NCI-H526 treated with DMSO at 0.1 percent for 48 hours (cell line): ENCODE data around the gene TXNRD1.
"Not testable (repeated sequence)": the region's sequence is repeated elsewhere in the genome, so short reads cannot be mapped to it uniquely, and the experiment has no call there.

Source experiments
- DNase-seq: peaks from one replicate; lab custom pipeline; 2025; lab: John Stamatoyannopoulos, UW

The TXNRD1 gene

DNA sequence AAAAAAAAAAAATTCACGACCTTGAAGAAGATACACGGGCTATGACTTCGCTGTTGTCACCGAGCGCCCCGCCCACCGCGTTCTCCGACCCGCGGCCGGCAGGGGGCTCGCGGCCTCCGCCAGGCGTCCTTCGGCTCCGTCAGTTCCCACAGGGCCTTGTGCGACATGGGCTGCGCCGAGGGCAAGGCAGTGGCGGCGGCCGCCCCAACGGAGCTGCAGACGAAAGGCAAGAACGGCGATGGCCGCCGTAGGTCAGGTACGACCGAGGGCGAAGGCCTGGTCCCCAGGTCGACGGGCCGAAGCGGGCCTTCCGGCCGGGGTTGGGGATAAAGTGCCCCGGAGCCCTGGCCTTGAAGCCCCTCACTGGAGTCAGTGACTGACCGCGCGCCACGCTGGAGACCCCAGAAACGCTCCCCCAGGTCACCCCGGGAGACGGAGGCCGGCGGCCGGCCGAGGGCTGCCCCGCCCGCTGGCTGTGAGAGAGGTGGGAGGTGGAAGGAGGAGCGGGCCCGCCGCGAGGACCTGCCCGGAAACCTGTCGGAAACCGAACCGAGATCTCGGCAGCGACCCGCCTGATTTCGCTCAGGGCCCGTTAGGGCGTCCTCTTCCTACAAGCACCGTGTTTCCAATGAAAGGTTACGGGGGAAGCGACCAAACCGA lies at the start of gene TXNRD1:
TXNRD1 (plus strand) TSS at position 142 of the 660 bp plus-strand sequence; CDS start at position 166, 24 bp downstream.
- peak; percentile 65 for DNase-seq

DNA sequence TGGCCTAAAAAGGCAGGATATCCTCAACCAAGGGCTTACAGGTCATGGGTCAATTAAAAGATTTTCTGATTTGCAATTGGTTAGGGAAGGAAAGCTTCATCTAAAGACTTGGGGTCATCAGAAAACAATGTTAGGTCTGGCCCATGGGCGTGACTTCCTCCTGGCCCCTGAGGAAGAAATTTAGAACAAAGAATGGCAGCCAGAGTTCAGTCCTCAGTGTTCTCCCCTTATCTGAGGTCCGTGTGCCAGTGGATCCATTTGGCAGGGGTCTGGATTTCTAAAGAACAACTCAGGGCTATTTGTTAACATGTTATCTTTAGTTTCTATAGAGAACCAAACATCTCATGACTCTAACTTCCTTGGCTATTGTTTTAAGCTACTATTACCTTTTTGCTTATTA lies 49.8 kb upstream of the TXNRD1 start:
- no peak for DNase-seq

DNA sequence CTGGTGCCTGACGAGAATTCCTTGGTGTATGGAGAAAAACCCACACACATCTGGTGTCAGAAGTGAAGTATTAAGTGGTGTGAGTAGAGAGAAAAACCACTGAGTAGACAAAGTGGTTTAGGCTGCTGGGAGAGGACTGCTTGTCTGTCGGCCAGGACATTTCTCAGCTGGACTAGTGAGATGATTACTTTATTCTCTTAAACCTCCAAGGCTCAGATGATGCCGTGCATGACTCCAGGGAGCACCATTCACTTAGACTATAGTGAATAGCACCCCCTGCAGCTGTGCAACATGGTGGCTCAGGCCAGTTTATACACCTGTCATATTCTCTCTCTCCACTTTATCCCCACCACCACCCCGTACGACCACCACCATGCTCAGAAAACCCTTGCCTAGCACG lies 49.1 kb upstream of the TXNRD1 start:
- no peak for DNase-seq

DNA sequence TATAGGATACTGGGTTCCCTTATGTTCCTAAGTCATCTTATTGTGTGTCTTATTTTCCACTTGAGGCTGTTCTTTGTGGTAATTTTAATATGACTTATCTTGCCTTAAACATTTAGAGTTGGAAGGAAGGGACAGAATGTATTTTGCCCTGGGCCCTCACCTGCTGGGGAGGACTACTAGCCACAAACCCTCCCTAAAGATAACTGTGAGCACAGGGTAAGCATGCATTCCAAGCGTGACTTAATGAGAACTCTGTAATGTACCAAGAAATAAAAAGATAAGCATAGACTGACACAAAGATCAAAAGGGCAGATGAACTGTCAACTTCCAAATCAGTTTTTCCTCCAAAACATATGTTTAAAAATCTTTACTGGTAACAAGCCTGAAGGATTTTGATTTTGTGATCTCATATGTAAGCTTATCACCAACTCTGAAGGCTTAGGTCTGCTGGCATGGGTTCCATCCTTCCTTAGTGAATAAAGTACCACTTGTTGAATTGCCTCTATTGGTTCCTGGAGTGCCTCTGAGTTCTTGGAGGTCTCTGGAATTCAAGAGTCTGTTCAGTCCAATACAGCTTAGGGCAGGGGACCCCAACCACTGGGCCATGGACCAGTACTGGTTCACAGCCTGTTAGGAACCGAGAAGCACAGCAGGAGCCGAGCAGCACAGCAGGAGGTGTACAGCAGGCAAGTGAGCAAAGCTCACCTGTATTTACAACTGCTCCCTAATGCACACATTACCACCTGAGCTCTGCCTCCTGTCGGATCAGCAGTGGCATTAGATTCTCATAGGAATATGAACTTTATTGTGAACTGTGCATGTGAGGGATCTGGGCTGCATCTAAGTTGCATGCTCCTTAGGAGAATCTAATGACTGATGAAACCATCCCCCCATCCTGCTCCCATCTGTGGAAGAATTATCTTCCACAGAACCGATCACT lies 47.8 kb upstream of the TXNRD1 start:
- no peak for DNase-seq

DNA sequence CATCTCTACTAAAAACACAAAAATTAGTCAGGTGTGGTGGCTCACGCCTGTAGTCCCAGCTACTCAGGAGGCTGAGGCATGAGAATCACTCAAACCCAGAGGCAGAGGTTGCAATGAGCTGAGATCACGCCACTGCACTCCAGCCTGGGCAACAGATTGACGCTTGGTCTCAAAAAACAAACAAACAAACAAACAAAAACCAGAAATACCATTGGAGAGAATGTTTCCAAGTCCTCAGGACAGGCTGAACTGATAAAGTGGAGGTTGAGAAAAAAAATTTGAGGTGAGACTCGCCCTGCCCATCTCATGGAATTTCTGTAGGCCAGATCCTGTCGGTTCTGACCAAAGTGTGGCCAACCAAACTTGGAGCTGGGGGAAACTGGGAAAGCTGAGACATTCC lies 47.0 kb upstream of the TXNRD1 start:
- DNase-seq, result no peak

DNA sequence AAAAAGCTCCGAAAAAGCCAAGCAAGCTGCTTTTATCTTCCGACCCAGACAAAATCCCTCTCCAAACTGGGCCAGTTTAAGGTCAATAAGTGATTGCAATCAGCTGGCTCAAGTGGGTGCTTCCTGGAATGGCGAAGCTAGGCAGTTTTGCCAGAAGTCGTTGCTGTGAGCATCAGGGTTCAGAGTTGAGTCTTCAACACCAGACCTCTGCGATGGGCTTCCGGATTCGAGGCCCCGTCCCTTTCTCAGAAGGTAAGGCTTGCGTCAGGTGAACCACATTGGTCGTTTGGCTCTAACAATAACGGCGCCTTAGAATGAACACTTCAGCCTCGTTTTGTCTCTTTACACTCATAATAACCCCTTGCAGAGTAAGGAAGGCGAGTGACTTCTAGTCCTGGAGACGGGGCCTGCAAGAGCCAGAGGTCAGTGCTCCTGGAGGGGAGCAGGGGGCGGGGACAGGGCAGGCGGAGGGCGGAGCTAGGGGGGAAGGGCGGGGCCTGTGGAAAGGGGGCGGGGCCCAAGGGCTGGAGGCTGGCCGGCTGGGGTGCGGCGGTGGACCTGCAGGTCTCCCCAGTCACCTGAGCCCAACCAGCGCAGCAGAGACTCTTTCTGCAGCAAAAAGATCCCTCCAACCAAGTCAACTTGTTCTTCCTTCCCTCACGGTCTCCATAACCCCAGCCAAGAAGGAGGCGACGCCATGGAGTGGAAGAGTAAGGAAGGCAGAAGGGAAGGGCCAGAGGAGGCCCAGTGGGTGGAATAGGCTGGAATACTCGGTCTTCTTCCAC lies 43.6 kb upstream of the TXNRD1 start:
- no peak for DNase-seq

DNA sequence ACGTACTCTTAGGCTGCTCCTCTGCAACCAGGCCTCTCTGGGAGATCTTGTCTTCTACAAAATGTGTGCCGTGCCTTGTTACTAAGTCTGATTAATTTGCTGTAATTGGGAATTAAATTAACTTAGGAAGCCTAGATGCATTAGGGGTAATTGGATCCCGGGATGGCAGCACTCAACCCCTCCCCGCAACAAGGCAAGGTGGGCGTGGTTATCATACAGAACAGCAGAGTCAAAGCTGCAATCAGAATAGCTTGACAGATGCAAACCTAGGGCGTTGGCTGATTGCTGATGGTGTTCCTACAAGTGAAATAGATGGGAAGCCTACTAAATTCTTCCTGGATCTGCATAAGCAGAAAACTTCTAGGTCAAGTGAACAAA lies 43.0 kb upstream of the TXNRD1 start:
- DNase-seq, result no peak

DNA sequence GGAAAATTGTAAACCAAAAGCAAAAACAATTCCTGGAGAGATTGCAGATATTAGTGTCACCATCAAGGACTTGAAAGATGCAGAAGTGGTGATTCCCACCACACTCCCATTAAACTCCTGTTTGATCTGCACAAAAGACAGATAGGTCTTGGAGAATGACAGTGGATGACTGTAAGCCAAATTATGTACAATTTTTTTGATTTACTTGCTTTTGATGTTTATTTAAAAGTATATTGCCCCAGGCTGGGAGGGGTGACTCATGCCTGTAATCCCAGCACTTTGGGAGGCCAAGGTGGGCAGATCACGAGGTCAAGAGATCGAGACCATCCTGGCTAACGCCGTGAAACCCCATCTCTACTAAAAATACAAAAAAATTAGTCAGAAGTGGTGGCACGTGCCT lies 41.8 kb upstream of the TXNRD1 start:
- not testable (repeated sequence) for DNase-seq

DNA sequence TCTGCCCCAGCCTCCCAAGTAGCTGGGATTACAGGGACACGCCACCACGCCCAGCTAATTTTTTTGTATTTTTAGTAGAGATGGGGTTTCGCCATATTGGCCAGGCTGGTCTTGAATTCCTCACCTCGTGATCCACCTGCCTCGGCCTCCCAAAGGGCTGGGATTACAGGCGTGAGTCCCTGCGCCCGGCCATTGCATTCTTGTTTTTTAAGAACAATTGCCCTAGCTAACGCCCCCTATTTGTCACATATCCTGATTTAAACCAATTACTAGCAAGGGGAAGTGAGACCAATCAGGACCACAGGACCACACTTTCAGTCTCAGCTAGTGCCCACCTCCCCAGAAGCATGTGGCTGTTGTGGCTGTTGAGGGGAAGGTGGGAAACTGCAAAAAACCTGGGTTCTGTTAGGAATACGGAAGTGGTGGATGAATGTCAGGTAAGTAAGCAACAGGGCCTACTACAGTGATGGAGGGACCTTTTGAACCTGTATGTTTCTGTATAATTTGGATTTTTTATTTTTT lies 39.8 kb upstream of the TXNRD1 start:
- no peak for DNase-seq

DNA sequence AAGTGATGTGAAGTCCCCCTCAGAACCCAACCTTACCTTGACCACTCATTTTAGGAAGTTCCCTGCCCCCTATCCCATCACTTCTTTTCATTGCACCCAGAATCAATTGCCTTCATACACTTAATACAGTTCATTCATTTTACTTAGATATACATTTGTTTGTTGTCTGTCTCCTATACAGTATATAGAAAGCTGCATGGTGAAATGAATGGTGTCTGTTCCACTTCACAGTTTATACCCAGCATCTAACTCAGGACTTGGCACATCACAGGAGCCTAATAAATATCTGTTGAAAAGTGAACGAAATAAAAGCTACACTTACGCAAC lies 38.3 kb upstream of the TXNRD1 start:
- no peak for DNase-seq

DNA sequence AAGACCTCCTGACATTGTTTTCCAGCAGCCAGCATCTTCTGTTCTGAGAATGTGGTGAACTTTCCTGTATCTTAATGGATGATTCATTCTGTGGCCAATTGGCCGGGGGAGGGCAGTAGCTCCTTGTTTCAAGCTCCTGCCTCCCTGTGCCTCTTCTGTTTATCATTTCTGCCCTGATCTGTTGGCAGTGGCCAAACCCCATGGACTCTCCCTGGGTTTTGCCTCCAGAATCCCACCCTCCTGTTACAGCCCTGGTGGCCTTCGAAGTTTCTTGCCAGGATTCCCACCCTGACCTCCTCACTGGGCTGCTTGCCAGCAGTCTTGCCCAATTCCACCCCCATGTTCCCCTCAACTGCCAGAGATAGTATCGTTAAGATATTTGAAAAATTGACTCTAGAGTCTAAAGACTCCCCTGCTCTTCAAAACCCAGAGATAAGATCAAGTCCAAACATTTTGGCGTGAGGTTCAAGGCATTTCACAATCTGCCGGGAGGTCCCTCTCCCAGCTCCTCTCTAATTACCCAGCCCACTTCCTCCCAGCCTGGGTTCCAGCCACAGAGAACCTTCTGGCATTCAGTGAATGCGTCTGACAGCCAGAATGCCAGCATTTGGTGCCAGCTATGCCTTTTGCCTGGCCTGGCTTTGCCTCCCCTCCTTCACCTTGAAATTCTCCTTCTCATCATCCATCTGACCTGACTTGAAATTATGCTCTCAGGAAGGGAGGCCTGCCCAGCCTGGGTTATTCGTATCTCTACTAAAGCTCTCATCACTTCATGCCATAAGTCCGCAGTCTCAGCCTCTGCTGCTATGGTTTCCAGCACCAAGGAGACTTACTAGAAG lies 37.7 kb upstream of the TXNRD1 start:
- no peak for DNase-seq

DNA sequence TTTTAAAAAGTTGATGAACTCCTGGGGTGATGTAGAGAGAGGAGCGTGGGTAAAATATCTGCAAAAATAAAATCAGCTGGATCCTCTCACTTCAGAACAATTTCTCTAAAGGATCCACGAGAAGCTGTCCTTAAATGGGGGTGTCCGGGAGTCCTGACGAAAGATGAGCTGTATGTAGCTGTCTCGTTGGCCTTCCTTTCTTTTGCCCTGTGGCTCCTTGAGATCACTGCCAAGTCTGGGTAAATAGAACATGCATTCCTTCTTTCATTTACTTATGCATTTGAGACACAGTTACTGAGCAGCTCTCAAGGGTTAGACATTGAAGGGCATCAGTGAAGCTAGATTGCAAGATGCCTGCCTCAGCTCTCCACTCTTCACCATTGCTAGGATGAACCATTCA lies 35.2 kb upstream of the TXNRD1 start:
- no peak for DNase-seq

DNA sequence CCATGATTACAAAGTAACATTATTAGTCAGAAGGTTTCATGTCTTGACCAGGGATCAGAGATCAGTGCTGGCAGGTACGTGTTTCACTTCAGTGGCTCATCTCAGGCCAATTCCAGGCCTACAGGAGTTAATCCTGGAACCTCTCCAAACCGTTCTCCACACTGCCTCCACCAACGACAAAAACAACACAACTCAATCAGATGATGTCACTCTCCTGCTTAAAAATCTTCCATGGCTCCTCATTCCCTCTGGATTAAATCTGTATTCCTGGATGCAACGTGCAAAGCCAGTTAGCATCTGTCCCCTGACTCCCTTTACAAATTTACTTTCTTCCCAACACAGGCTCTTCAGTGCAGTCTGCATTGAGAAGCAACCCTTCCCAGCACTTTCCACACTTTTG lies 34.3 kb upstream of the TXNRD1 start:
- no peak for DNase-seq

DNA sequence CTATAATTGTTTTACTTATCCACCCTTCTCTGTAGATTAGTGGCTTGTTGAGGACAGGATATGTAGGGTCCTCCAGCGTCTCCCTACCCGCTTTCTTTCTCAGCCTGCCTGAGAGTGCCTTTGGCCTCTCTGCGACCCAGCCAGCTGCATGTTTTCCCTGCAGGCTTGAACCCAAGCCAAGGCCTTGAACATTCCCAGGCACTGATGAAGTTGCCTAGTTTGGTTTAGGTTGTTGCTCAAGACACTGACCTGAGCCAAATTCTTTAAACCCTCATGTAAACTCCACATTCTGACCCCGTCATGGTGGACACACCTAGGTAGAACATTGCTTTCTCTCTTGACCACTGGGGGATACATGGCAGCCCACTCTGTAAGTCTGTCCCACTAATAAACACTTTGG lies 33.4 kb upstream of the TXNRD1 start:
- DNase-seq, result no peak

DNA sequence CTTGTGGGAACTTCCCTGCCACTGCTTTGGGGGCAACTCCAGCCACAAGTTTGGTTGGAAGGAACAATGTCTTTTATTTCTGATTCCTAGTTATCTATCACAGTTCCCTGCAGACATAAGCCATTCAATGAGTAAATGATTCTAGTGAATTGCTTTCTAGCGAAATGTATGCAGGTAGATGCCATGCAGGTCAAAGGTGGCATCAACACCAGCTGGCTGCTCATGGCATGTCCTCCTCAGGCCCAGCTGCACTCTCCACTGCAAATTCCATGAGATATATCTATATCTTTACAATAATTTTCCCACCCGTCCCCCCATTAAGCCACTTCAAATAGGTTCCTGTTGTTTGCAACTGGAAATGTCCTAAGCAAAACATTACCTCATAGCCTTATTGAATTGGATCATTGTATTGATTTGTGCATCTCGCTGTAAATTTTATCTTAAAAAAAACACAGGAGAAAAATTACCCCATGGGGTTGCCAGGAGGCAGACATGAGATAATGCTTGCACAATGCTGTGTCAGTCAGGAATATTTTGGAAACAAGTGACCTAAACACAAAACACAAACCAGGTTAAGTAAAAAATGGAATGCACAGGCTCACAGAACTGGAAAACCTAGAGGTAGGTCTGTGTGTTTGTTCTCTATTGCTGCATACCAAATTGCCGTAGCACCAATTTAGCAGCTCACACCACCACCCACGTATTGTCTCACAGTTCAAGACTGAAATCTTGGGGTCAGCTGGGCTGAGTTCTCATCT lies 32.8 kb upstream of the TXNRD1 start:
- no peak for DNase-seq

DNA sequence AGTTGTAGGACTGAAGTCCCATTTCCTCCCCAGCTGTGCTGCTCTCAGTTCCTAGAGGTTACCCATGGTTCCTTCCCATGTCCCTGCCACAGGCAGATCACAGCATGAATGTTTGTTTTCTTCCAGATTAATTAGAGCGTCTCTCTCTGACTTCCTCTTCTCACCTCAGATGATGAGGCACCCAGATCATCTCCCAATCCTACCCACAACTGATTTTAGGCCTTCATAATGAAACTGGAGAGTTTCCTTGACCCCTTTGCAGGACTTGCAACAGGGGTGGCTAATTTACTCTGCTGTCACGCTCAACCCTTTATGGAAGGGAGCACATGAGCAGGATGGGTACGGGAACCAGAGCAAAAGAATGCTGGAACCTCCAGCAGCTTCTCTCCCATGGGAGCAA lies 32.1 kb upstream of the TXNRD1 start:
- DNase-seq, result no peak

DNA sequence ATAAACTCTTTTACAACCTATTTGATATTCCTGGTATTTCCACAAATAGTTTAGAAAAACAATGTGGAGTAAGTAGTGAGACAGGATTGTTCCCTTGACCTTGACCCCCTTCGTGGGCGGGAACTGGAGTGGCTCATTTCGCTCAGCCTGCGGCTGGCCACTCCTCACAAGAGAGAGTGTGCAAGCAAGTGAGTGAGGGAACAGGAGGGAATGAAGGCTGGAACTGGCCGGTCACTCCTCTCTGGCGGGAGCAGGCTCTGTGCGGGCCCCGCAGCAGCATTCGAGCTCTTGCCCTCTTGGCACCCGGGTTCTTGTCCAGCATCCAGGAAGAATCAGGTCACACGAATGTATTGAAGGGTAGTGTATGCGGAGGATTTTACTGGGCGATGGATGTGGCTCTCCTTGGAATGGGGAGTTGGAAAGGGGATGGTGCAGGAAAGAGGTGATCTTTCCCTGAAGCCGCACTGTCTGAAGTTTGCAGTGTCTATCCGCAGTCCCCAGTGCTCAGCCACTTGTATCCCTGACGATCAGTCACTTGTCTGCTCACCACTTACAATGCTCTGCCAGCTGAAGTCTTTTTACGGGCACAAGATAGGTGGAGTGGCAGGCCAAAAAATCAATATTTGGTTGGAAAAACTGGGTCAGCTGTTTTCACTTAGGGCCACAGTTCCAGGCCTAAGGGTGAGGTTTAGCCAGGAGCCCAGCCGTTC lies 28.0 kb upstream of the TXNRD1 start:
- no peak for DNase-seq

DNA sequence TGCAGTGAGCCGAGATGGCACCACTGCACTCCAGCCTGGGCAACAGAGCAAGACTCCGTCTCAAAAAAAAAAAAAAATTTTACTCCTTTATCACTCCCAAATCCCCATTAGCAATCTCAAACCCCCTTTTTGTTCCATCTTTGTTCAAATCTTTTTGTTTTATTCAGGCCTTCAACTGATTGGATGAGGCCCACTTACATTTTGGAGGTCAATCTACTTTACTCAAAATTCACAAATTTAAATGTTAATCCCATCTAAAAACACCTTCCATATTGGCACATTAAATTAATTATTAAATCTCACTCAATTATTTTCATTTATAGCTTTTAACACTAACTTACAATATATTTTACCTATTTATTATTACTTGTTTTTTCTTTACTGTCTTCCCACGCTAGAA lies 27.0 kb upstream of the TXNRD1 start:
- DNase-seq, result no peak

DNA sequence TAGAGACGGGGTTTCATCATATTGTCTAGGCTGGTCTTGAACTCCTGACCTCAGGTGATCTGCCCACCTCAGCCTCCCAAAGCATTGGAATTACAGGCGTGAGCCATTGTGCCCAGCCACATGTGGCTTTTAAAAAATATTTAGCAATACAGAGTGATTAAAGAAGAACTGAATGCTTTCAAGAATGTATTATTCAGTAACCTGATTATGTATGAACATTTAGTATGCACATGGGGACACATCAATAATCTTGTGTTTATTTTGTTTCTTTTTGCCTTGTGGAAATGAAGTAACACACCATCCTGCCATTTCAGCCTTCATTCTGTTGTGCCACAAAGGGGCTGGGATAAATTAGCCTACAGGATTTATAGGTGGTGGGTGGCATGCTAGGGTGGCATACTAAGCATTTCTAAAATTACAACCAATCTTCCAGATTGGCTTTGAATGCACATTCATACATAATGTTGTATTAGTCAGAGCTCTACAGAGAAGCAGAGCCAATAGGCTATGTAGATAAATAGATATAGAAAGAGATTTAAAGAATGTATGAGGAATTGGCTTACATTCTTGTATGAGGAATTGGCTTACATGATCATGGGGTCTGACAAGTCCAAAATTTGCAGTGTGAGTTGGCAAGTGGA lies 25.5 kb upstream of the TXNRD1 start:
- DNase-seq, result no peak
